K562 (cell line): ENCODE results near the gene LRP1. TPM values are rescaled to one million over a fixed set of nuclear protein-coding genes. Genes with fewer than 3 reads are reported as not detected.

ENCODE experiments used
- DLX4 ChIP-seq: fragments of 250-450 bp; sonication (Bioruptor Pico); IDR thresholded peaks from 2 replicates; pipeline ENCODE4 v1.6.1; 2021; ENCODE audit warnings: mild to moderate bottlenecking
- E2F1 ChIP-seq: sonication (generic); formaldehyde crosslinking; IDR thresholded peaks from 2 replicates; pipeline ENCODE4 v1.8.1; 2023; ENCODE audit warnings: mild to moderate bottlenecking, missing genetic modification reagents, moderate library complexity
- ERF ChIP-seq: fragments of 450-650 bp; formaldehyde crosslinking; IDR thresholded peaks from 2 replicates; pipeline ENCODE4 v1.4.0; 2020; ENCODE audit warnings: mild to moderate bottlenecking, mixed read lengths
- KLF6 ChIP-seq: fragments of 250-450 bp; sonication (Bioruptor Pico); IDR thresholded peaks from 2 replicates; pipeline ENCODE4 v1.4.0; 2020; ENCODE audit warnings: mild to moderate bottlenecking, moderate library complexity, borderline replicate concordance
- LARP7 ChIP-seq: fragments of 450-650 bp; IDR thresholded peaks from 2 replicates; pipeline ENCODE4 v1.6.1; 2016
- LEF1 ChIP-seq: fragments of 450-650 bp; IDR thresholded peaks from 2 replicates; pipeline ENCODE4 v1.6.1; 2016; ENCODE audit warnings: mild to moderate bottlenecking
- NBN ChIP-seq: fragments of 450-650 bp; IDR thresholded peaks from 2 replicates; pipeline ENCODE4 v1.6.1; 2016; ENCODE audit warnings: low read depth, mild to moderate bottlenecking
- PHB ChIP-seq: fragments of 250-450 bp; sonication (Bioruptor Pico); IDR thresholded peaks from 2 replicates; pipeline ENCODE4 v1.5.0; 2021
- POLR2AphosphoS2 ChIP-seq: IDR thresholded peaks from 2 replicates; pipeline ENCODE4 v1.6.1; 2012; ENCODE audit warnings: low read length, improper control_type of control experiment
- PYGO2 ChIP-seq: fragments of 450-650 bp; IDR thresholded peaks from 2 replicates; pipeline ENCODE4 v1.6.1; 2016; ENCODE audit warnings: mild to moderate bottlenecking, missing genetic modification characterization, moderate library complexity, missing compliant biosample characterization
- RBM22 ChIP-seq: fragments of 200-400 bp; formaldehyde crosslinking; IDR thresholded peaks from 2 replicates; pipeline ENCODE4 v1.6.1; 2018; ENCODE audit warnings: low read length, low read depth; ENCODE audit not compliant: poor library complexity, severe bottlenecking
- RBM39 ChIP-seq: fragments of 200-400 bp; formaldehyde crosslinking; optimal IDR thresholded peaks from 2 replicates; pipeline ENCODE3; 2018; ENCODE audit warnings: low read depth, low read length
- SMARCA4 ChIP-seq: fragments of 450-650 bp; IDR thresholded peaks from 2 replicates; pipeline ENCODE4 v1.6.1; 2016
- TAL1 ChIP-seq: fragments of 450-650 bp; IDR thresholded peaks from 2 replicates; pipeline ENCODE4 v1.6.1; 2016; ENCODE audit warnings: mild to moderate bottlenecking
- XRCC3 ChIP-seq: fragments of 450-650 bp; IDR thresholded peaks from 2 replicates; pipeline ENCODE4 v1.6.1; 2017; ENCODE audit warnings: mild to moderate bottlenecking, moderate library complexity
- ZBTB26 ChIP-seq: fragments of 450-650 bp; formaldehyde crosslinking; IDR thresholded peaks from 2 replicates; pipeline ENCODE4 v1.4.0; 2022; ENCODE audit warnings: missing genetic modification characterization
- ZFP36 ChIP-seq: fragments of 150-350 bp; IDR thresholded peaks from 2 replicates; pipeline ENCODE4 v1.6.1; 2018; ENCODE audit warnings: low read length, low read depth; ENCODE audit not compliant: partially characterized antibody
- ZNF407 ChIP-seq: fragments of 450-650 bp; IDR thresholded peaks from 2 replicates; pipeline ENCODE4 v1.6.1; 2016; ENCODE audit warnings: low read depth
- ZZZ3 ChIP-seq: fragments of 450-650 bp; IDR thresholded peaks from 2 replicates; pipeline ENCODE4 v1.6.1; 2016; ENCODE audit warnings: antibody characterized with exemption, mild to moderate bottlenecking, moderate library complexity
- polyA plus RNA-seq, 8 experiments: library from polyadenylated mRNA; depleted of rRNA in 4 of 8; stranded (reverse) in 5 of 8; unstranded in 3 of 8; fragments of >200 nt; fragmentation: Nextera tagmentation in 2 of 8; fragmentation: Illumina TruSeq in 1 of 8; extraction: Ambion mirVana in 2 of 8; extraction: Trizol in 1 of 8; gene quantifications; 2 replicates each; pipeline versions ENCODE4 v1.2.1 to v1.2.3, GENCODE V29; 2011 to 2014; ENCODE audit warnings: inconsistent platforms in 1 of 8, missing spikeins in 1 of 8
- total RNA-seq, 7 experiments: library from RNA; depleted of rRNA in 6 of 7; stranded (reverse); fragments of >200 nt in 6 of 7; fragmentation: Illumina TruSeq in 2 of 7; extraction: Trizol in 2 of 7; gene quantifications; 2 replicates each; pipeline versions ENCODE4 v1.2.1 to v1.2.3, GENCODE V29; 2011 to 2021; ENCODE audit warnings: low replicate concordance in 1 of 7

The LRP1 gene
- total and polyA plus RNA-seq, 9 of the 15 experiments (the other 6 are each of a cell fraction or from before 2014, with no cell fraction given) = 0.04 to 0.64 (median 0.19) TPM; not detected in 2

- TF ChIP-seq ZNF407 = no peak
- no peak for TF ChIP-seq DLX4 (CRISPR knock-in tag)
- TF ChIP-seq NBN = no peak
- no peak for TF ChIP-seq E2F1
- TF ChIP-seq ZBTB26 (CRISPR knock-in tag) = no peak
- no peak for TF ChIP-seq LEF1
- no peak for TF ChIP-seq RBM39
- no peak for TF ChIP-seq ZZZ3
- TF ChIP-seq LARP7 = no peak
- TF ChIP-seq TAL1 = no peak
- TF ChIP-seq XRCC3 = no peak
- TF ChIP-seq SMARCA4 = no peak
- TF ChIP-seq PYGO2 = no peak
- TF ChIP-seq KLF6 (CRISPR knock-in tag) = no peak
- peak; percentile 49 for TF ChIP-seq RBM22
- TF ChIP-seq ZFP36 = no peak
- no peak for TF ChIP-seq PHB
- no peak for TF ChIP-seq POLR2AphosphoS2
- TF ChIP-seq ERF = no peak
Measured at GRCh38 chr12:57237932-57238853, 109.9 kb downstream of the LRP1 start (continued).
